Measurements from ENCODE around the gene BDKRB2.

BDKRB2 gene

GRCh38 chr14:96274543-96274942 is 69.9 kb downstream of the BDKRB2 start:
- DNase-seq = no peak

DNA sequence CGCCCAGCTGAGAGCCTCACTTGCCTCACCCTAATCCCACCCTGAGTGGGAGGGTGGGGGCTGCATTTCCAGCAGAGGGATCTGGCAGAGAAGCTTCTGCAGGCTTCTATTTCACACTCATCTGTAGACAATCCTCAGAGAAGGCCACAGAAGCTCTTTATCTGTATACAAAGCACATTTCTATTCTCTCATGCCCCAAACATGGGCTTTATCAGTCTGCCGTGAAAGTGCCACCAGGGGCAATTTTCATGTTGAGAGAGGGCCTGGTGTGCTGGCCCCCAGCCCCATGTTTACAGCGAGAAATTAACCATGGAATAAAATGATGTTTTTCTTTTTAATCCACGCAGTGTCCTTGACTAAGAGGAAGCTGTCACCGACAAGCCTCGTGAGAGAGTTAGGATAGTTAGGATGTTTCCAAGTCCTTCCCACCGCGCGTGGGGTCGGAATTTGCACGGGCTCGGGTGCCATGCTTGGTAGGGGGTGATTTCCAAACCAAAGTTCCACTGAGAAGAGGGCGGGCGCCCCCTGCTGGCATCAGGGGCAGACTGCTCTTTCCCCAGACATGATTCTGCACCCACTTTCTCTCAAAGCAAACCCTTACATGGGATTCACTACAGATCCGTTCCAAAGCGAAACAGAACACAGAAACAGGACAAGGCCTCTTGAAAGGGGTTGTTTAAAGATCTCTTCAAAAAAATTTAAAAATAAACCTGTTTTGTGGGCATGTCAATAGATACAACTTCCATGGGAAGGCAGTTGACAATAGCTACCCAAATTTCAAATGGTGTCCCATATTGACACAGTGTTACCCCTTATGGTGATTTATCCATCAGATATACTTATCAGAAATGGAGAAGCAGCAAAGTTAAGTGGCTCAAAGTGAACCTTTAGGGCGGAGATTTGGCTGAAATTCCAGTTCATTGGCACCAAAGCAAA is 70.8 kb downstream of the BDKRB2 start:
- DNase-seq = peak; percentile 55

- no peak for DNase-seq
Measured at GRCh38 chr14:96277890-96278289, 73.3 kb downstream of the BDKRB2 start.

- no peak for DNase-seq
Measured at GRCh38 chr14:96279564-96279963, 74.9 kb downstream of the BDKRB2 start.

DNA sequence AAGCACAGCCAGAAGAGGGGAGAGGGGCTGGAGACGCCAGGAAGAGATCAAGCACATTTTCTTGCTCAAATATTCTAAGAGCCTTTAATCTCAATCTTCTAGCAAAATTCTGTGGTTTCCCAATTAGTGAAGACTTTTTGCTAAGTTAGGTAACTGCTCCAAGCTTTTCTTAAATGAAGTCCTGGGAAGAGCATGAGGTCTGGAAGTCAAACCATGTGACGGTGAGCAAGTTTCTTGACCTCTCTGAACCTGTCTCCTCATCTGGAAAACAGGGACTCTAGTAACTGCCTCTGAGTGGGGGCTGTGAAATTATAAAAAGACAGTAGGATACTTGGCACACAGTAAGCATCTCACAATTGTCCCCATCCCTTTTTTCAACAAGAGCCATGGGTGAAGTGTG is 75.5 kb downstream of the BDKRB2 start:
- no peak for DNase-seq

- DNase-seq = no peak
Measured at GRCh38 chr14:96281486-96281885, 76.8 kb downstream of the BDKRB2 start.

- DNase-seq = no peak
Measured at GRCh38 chr14:96284008-96284407, 79.4 kb downstream of the BDKRB2 start.

DNA sequence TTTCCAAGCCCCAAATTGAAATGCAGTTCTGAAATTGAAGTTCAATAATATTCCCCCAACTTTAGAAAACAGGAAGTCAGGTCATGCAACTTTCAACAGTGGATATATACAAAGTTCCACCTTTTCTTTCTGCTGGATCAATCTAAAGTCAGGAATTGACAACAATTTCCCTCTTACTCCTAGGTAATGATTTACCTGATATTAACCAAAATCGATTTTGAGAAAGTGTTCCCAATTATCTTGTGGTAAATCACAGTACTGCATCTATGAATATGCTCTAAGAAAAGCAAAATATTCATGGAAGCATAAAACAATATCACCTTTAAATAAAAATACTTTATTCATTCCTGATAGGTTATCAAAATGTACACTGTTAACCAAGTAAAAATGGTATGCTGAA is 79.8 kb downstream of the BDKRB2 start:
- no peak for DNase-seq

- DNase-seq = no peak
Measured at GRCh38 chr14:96285667-96286066, 81.0 kb downstream of the BDKRB2 start.

DNA sequence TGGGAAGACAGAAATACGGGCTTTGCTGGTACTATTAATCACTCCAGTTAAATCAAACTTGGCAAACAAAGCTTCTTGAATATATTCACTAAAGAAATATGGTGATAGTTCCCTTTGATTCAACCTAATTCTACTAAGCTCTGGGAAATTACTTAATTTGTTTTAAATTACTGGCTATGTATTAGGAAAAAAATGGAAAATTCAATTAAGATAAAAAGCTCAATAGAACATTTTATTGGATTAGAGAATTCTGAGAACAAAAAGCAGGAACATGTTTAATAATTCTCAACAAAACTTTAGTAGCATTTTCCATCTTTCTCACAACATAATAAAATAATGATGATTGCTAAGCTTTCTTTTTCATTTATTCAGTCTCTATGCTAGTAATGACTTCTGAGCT is 81.6 kb downstream of the BDKRB2 start:
- DNase-seq = no peak

DNA sequence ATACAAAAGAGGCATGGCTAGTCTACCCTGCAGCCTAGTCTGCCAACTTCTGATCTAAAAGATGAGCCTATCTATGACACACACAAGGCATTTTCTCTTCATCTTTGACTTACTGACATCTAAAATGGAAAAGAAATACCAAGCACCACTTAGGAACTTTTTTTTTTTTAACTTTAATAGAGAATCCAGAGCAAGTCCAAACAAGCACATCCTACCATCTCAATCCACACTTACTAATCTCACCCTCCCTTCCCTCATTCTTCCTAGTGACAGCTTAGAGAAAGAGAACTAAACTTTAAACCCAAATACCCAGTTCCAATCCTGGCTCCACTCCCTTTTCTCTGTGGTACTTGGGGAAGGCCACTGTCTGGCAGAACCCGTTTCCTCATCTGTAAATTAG is 83.2 kb downstream of the BDKRB2 start:
- no peak for DNase-seq
